PC-9 (cell line): ENCODE measurements around the gene PTTG2. TPM values are rescaled to one million over a fixed set of nuclear protein-coding genes. Genes with fewer than 3 reads are reported as not detected.

Source experiments
- BruUV-seq: library from RNA; stranded (reverse); fragments of 400-500 nt; replicated peaks from 2 replicates; lab custom pipeline; 2021; lab: Mats Ljungman, UMichigan
- CTCF ChIA-PET: fragments of 300-600 bp; sonication (Branson Sonifier 250); formaldehyde crosslinking; loops from one replicate; lab custom pipeline; 2022; ENCODE audit warnings: antibody characterized with exemption; lab: Charles Lee
- POLR2A ChIA-PET: fragments of 300-600 bp; sonication (Branson Sonifier 250); formaldehyde crosslinking; loops from one replicate; lab custom pipeline; 2022; ENCODE audit warnings: antibody characterized with exemption; ENCODE audit not compliant: unreplicated experiment; lab: Charles Lee
- DNase-seq, 2 experiments: peaks; one replicate each; pipeline versions ENCODE4 v3.0.0 to v3.0.0-alpha.2; 2015 to 2022; ENCODE audit warnings: mixed read lengths in 1 of 2
- H2AFZ ChIP-seq: fragments of 200-600 bp; sonication (generic); 2 replicates; pipeline ENCODE4 v1.8.1; 2017; ENCODE audit warnings: antibody characterized with exemption
- H3F3A ChIP-seq: fragments of 200-600 bp; sonication (generic); 2 replicates; pipeline ENCODE4 v1.8.1; 2017; ENCODE audit warnings: antibody characterized with exemption, mild to moderate bottlenecking, low read depth; ENCODE audit not compliant: insufficient read depth
- H3K27ac ChIP-seq: fragments of 200-600 bp; sonication (generic); 2 replicates; pipeline ENCODE4 v1.6.1; 2016; ENCODE audit warnings: mixed run types
- H3K27me3 ChIP-seq: fragments of 200-600 bp; sonication (generic); 2 replicates; pipeline ENCODE4 v1.6.1; 2016; ENCODE audit warnings: low read depth, mixed run types; ENCODE audit not compliant: insufficient read depth
- H3K36me3 ChIP-seq: fragments of 200-600 bp; sonication (generic); 2 replicates; pipeline ENCODE4 v1.6.1; 2016; ENCODE audit warnings: low read depth, mixed run types
- H3K4me1 ChIP-seq: fragments of 200-600 bp; sonication (generic); replicated peaks from 2 replicates; pipeline ENCODE4 v1.6.1; 2016; ENCODE audit warnings: mixed run types; ENCODE audit not compliant: insufficient read depth
- H3K4me2 ChIP-seq: fragments of 200-600 bp; sonication (generic); 2 replicates; pipeline ENCODE4 v1.6.1; 2017; ENCODE audit warnings: mixed run types
- H3K4me3 ChIP-seq: fragments of 200-600 bp; sonication (generic); 2 replicates; pipeline ENCODE4 v1.6.1; 2016; ENCODE audit warnings: mixed run types
- H3K79me2 ChIP-seq: fragments of 200-600 bp; sonication (generic); 2 replicates; pipeline ENCODE4 v1.6.1; 2017; ENCODE audit warnings: low read depth, mixed run types
- H3K9me2 ChIP-seq: fragments of 200-600 bp; sonication (generic); 2 replicates; pipeline ENCODE4 v1.8.1; 2017; ENCODE audit warnings: mild to moderate bottlenecking; ENCODE audit not compliant: insufficient read depth
- H3K9me3 ChIP-seq: fragments of 200-600 bp; sonication (generic); 2 replicates; pipeline ENCODE4 v1.8.1; 2016; ENCODE audit warnings: low read depth; ENCODE audit not compliant: insufficient read depth
- H4K20me1 ChIP-seq: fragments of 200-600 bp; sonication (generic); 2 replicates; pipeline ENCODE4 v1.8.1; 2017; ENCODE audit not compliant: insufficient read depth
- EZH2 ChIP-seq: fragments of 200-600 bp; sonication (generic); IDR thresholded peaks from 2 replicates; pipeline ENCODE4 v1.8.0; 2017; ENCODE audit warnings: antibody characterized with exemption, low read depth
- intact Hi-C: fragments of 100-400 bp; cut with micrococcal nuclease; formaldehyde crosslinking; loops from one replicate; pipeline ENCODE4 v1.10.0; 2022; ENCODE audit not compliant: unreplicated experiment
- total RNA-seq: library from RNA; stranded (reverse); gene quantifications from 2 replicates; pipeline ENCODE4 v1.2.3, GENCODE V29; 2021
- TF ChIP-seq, protein P1 (sequence below): fragments of 200-600 bp; sonication (generic); conservative IDR thresholded peaks from 2 replicates; pipeline ENCODE4 v1.6.1; 2017; ENCODE audit warnings: mixed run types, antibody characterized with exemption, mild to moderate bottlenecking, moderate library complexity

Gene PTTG2
- total RNA-seq, 1 experiment from 2014 or later = 0.55 TPM

DNA sequence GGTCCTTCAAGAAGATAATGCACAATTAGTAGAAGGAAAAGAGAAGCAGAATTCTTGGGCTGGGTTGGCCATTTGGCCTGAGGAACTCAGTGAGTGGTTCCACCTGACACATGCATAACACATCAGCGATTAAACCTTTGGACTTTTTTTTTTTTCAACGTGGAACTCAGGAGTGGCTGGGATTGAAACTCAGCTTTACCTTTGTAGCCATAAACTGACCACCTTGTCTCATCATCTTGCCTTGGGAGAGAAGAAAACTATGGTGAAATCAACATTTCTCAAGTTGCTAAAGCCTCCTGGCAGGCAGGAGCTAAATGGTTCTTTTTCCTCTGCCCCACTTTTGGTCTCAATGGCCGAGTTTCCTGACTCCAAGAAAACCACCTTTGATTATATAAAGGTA, 16.3 kb downstream of the PTTG2 start:
- peak overlapping the region; percentile 91 for H2AFZ ChIP-seq
- CTCF ChIA-PET = interaction anchor here (1.2 kb wide), 1 partner anchor 174 kb away, joined by 3 read pairs; no protein-coding TSS in a partner anchor
- intact Hi-C loops = loop anchor here (2.0 to 5.0 kb wide), 3 partner anchors 46 to 150 kb away; partner anchors contain the start of gene PGM2
- H3K36me3 ChIP-seq = no peaks in the 10 kb centered on the region
- H4K20me1 ChIP-seq = no peaks in the 10 kb centered on the region
- H3K4me2 ChIP-seq = peak overlapping the region; percentile 97
- H3K27ac ChIP-seq = peak overlapping the region; percentile 73
- H3K79me2 ChIP-seq = peaks cover 38% of the 10 kb centered on the region
- POLR2A ChIA-PET = interaction anchor here (0.6 to 0.8 kb wide), 2 partner anchors 204 to 535 kb away, joined by 3 to 4 read pairs; no protein-coding TSS in a partner anchor
- no peaks in the 10 kb centered on the region for H3K9me2 ChIP-seq
- no peaks in the 10 kb centered on the region for H3K27me3 ChIP-seq
- BruUV-seq = TSS peak; percentile 81
- no peak for TF ChIP-seq EZH2
- TF ChIP-seq, protein P1, sequence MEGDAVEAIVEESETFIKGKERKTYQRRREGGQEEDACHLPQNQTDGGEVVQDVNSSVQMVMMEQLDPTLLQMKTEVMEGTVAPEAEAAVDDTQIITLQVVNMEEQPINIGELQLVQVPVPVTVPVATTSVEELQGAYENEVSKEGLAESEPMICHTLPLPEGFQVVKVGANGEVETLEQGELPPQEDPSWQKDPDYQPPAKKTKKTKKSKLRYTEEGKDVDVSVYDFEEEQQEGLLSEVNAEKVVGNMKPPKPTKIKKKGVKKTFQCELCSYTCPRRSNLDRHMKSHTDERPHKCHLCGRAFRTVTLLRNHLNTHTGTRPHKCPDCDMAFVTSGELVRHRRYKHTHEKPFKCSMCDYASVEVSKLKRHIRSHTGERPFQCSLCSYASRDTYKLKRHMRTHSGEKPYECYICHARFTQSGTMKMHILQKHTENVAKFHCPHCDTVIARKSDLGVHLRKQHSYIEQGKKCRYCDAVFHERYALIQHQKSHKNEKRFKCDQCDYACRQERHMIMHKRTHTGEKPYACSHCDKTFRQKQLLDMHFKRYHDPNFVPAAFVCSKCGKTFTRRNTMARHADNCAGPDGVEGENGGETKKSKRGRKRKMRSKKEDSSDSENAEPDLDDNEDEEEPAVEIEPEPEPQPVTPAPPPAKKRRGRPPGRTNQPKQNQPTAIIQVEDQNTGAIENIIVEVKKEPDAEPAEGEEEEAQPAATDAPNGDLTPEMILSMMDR = no peak
- H3K9me3 ChIP-seq = no peaks in the 10 kb centered on the region
- H3F3A ChIP-seq = peaks cover 19% of the 10 kb centered on the region; the same call in 1 of the 2 replicates
- DNase-seq = peak in 1 of 2 experiments; percentile 61
- peaks cover 35% of the 10 kb centered on the region for H3K4me1 ChIP-seq
- peak overlapping the region; percentile 68 for H3K4me3 ChIP-seq

DNA sequence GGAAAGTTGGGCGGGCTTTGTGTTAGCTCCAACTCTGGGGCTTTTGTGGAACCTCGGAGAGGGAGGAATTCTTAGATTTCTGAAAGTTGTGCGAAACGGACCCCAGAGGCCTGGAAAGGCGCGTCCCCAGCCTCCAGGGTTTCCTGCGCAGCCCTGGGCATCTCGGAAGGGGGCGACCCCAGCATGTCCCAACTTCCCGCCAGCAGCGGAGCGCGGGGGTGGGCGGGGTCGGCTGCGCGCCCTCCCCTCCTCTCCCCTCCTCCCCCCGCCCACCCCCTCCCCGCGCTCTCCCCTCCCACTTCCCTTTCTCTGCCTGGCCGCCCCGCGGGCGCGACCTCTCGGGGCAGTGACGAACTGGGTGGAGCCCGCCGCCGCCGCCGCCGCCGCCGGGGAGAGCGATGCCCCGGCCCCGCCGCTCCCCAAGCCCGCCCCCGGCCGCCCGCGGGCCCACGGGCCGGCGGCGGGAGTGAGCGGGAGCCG, 16.8 kb downstream of the PTTG2 start:
- H3K79me2 ChIP-seq = peaks cover 42% of the 10 kb centered on the region
- DNase-seq = peak in 1 of 2 experiments; percentile 79
- TF ChIP-seq, protein P1 = no peak
- TF ChIP-seq EZH2 = no peak
- no peaks in the 10 kb centered on the region for H3K27me3 ChIP-seq
- H3K36me3 ChIP-seq = no peaks in the 10 kb centered on the region
- no peaks in the 10 kb centered on the region for H3K9me2 ChIP-seq
- CTCF ChIA-PET = interaction anchor here (1.2 kb wide), 1 partner anchor 175 kb away, joined by 3 read pairs; no protein-coding TSS in a partner anchor
- peaks cover 40% of the 10 kb centered on the region for H3K4me1 ChIP-seq
- no peaks in the 10 kb centered on the region for H4K20me1 ChIP-seq
- H3K9me3 ChIP-seq = no peaks in the 10 kb centered on the region
- peaks cover 20% of the 10 kb centered on the region for H3F3A ChIP-seq
- peak overlapping the region; percentile 97 for H3K4me2 ChIP-seq
- intact Hi-C loops = loop anchor here (2.0 to 5.0 kb wide), 3 partner anchors 45 to 150 kb away; partner anchors contain the start of gene PGM2
- no TSS peak for BruUV-seq
- POLR2A ChIA-PET = interaction anchor here (0.6 to 0.8 kb wide), 2 partner anchors 204 to 536 kb away, joined by 3 to 4 read pairs; no protein-coding TSS in a partner anchor
- peak overlapping the region; percentile 91 for H2AFZ ChIP-seq
- H3K27ac ChIP-seq = peak overlapping the region; percentile 73
- peak overlapping the region; percentile 68 for H3K4me3 ChIP-seq

DNA sequence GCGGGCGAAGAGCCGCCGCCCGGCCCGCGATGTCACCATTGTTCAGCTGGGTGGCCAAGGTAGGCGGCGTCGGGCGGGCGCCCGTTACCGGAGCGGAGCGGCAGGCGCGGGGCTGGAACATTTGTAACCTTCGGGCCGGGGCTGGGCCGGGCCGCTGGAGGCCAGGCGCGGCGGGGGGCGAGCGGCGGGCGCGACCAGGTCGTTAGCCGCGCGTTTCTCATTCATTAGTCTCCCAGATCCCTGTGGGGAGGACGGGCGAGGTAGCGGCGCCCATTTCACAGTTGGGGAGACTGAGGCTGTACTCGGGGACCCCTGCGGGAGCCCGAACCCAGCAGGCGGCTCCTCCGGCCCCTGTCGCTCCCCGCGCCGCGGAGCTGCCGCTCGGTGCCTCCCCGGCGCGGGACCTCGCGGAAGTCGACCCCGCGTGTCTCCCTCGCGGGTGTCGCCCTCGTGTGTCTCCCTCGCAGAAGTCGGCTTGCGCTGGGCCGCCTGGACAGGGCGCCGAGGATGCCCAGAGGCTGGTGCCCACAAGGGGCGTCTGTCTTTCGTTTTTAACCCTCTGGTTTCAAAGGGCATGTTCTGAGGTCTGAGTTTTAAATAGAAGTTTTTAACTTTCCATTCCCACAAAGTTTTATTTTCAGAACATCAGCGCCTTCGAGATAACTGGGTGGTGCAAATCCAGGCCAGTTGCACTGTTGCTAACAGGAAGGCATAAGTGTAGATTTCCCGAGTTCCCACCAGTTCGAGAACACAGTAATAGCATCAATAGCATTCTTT, 17.5 kb downstream of the PTTG2 start:
- Histone ChIP-seq H3F3A (peaks cover 24% of the 10 kb centered on the region), H3K79me2 (peaks cover 44% of the 10 kb centered on the region), H3K9me2 (no peaks in the 10 kb centered on the region), H3K4me1 (peaks cover 46% of the 10 kb centered on the region), H4K20me1 (no peaks in the 10 kb centered on the region), H3K4me2 (peak overlapping the region; percentile 80), H2AFZ (peak overlapping the region; percentile 85), H3K36me3 (no peaks in the 10 kb centered on the region), H3K9me3 (no peaks in the 10 kb centered on the region), H3K4me3 (peak overlapping the region; percentile 64), H3K27me3 (no peaks in the 10 kb centered on the region), H3K27ac (peak overlapping the region; percentile 50)
- POLR2A ChIA-PET = interaction anchor here (0.7 kb wide), 1 partner anchor 764 kb away, joined by 3 read pairs; no protein-coding TSS in a partner anchor
- no TSS peak for BruUV-seq
- no peak for TF ChIP-seq EZH2
- TF ChIP-seq, protein P1 = peak; percentile 47; the same call in 1 of the 2 replicates
- DNase-seq = peak in 1 of 2 experiments; percentile 49
- intact Hi-C loops = loop anchor here (2.0 to 5.0 kb wide), 3 partner anchors 45 to 151 kb away; partner anchors contain the start of gene PGM2
- CTCF ChIA-PET = interaction anchor here (0.7 kb wide), 1 partner anchor 51 kb away, joined by 4 read pairs; no protein-coding TSS in a partner anchor
